AG09309 (cell line): ENCODE measurements around the gene COPZ2.
"Not testable (repeated sequence)": the region's sequence is repeated elsewhere in the genome, so short reads cannot be mapped to it uniquely, and the experiment has no call there.

Experiments used
- DNase-seq: peaks from one replicate; pipeline ENCODE4 v3.0.0-alpha.2; 2010; ENCODE audit warnings: low read depth
- H3K4me3 ChIP-seq: 2 replicates; pipeline ENCODE4 v1.5.1; 2011; ENCODE audit warnings: mild to moderate bottlenecking, low read depth, low read length, moderate library complexity; ENCODE audit not compliant: control insufficient read depth
- CTCF ChIP-seq: IDR thresholded peaks from 2 replicates; pipeline ENCODE4 v1.5.1; 2011; ENCODE audit warnings: mild to moderate bottlenecking, low read depth, low read length, inconsistent platforms; ENCODE audit not compliant: insufficient read depth, control insufficient read depth; ENCODE audit errors: missing control alignments

COPZ2 gene

GRCh38 chr17:48025040-48025903 lies 12.3 kb downstream of the COPZ2 start:
- TF ChIP-seq CTCF = peak; percentile 78
- peak overlapping the region; percentile 46 for H3K4me3 ChIP-seq
- DNase-seq = peak; percentile 86

GRCh38 chr17:48024149-48025039 lies 13.2 kb downstream of the COPZ2 start:
- peak overlapping the region; percentile 45 for H3K4me3 ChIP-seq
- DNase-seq = no peak
- TF ChIP-seq CTCF = no peak

- H3K4me3 ChIP-seq = peak overlapping the region; percentile 45
- peak; percentile 28 for TF ChIP-seq CTCF
- DNase-seq = no peak
These were observed 14.0 kb downstream of the COPZ2 start for GRCh38 chr17:48023400-48024148.

- DNase-seq = no peak
- no peak for TF ChIP-seq CTCF
- H3K4me3 ChIP-seq = no peak overlapping the region
These were observed 14.7 kb downstream of the COPZ2 start for GRCh38 chr17:48022901-48023300.

- no peak overlapping the region for H3K4me3 ChIP-seq
- no peak for DNase-seq
- TF ChIP-seq CTCF = no peak
These were observed 15.7 kb downstream of the COPZ2 start for GRCh38 chr17:48021934-48022333.

- DNase-seq, H3K4me3 ChIP-seq: not testable (repeated sequence)
These were observed 19.8 kb downstream of the COPZ2 start for GRCh38 chr17:48017817-48018158.

- no peak overlapping the region for H3K4me3 ChIP-seq
- no peak for TF ChIP-seq CTCF
- DNase-seq = no peak
These were observed 21.5 kb downstream of the COPZ2 start for GRCh38 chr17:48016112-48016511.
